Panc1 (cell line): ENCODE results near the gene NOL4L.

Experiments
- POLR2AphosphoS5 ChIP-seq: IDR thresholded peaks from 2 replicates; pipeline ENCODE4 v1.6.1; 2012; ENCODE audit warnings: mild to moderate bottlenecking, low read depth, low read length, moderate library complexity
- SIN3A ChIP-seq: IDR thresholded peaks from 2 replicates; pipeline ENCODE4 v1.6.1; 2012; ENCODE audit warnings: low read depth, mild to moderate bottlenecking, low read length, moderate library complexity, borderline replicate concordance; ENCODE audit not compliant: insufficient read depth
- TCF7L2 ChIP-seq: IDR thresholded peaks from 2 replicates; pipeline ENCODE4 v1.6.1; 2011; ENCODE audit warnings: mild to moderate bottlenecking, low read depth, low read length, inconsistent platforms
- TF ChIP-seq, protein P1 (sequence below): fragments of 450-650 bp; IDR thresholded peaks from 2 replicates; pipeline ENCODE4 v1.5.1; 2017; ENCODE audit warnings: mild to moderate bottlenecking
- TF ChIP-seq, protein P2 (sequence below), 2 experiments: IDR thresholded peaks; 2 replicates each; pipeline ENCODE4 v1.6.1; 2011 to 2012; ENCODE audit warnings: low read depth in 2 of 2, control low read depth in 1 of 2, low read length in 1 of 2, mild to moderate bottlenecking in 1 of 2, moderate library complexity in 1 of 2; ENCODE audit not compliant: insufficient read depth in 1 of 2

DNA sequence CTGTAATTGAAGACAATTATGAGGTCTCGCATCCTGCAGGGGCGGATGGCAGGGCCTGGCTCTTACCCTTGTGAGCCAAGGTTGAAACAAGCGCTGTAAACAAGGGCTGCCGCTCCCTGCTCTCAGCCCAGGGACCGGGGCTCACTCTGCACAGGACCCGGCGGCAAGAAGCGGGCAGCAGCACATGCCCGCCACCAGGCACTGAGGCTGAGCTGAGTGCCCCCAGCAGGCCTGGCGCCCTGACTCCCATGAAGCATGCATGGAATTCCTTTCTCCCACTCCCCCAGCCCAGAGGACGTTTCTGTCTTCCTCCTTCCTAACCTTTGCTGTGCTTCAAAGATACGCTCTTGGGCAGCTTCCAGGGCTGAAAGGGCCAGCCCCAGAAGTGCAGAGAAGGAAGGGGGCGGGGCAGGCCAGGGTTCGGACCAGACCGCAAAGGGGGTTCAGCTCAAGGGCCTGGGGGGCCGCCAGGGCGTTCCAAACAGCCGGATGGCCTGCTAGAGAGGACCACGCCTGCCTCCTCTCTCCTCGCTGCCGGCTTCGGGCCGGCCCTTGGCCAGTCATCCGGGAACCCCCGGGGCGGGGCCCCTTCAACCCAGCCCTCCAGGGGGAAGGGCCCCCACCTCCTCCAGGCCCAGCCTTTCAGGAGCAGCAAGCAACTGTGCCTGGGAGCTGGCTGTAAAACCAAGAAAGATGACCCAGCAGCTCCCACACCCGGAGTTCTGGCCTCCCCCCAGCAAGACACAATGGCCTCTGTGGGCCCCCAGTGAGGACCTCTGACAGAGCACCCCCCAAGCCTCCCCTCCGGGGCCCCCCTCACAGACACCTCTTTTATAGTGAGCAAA lies 109.9 kb downstream of the NOL4L start:
- TF ChIP-seq, protein P1, sequence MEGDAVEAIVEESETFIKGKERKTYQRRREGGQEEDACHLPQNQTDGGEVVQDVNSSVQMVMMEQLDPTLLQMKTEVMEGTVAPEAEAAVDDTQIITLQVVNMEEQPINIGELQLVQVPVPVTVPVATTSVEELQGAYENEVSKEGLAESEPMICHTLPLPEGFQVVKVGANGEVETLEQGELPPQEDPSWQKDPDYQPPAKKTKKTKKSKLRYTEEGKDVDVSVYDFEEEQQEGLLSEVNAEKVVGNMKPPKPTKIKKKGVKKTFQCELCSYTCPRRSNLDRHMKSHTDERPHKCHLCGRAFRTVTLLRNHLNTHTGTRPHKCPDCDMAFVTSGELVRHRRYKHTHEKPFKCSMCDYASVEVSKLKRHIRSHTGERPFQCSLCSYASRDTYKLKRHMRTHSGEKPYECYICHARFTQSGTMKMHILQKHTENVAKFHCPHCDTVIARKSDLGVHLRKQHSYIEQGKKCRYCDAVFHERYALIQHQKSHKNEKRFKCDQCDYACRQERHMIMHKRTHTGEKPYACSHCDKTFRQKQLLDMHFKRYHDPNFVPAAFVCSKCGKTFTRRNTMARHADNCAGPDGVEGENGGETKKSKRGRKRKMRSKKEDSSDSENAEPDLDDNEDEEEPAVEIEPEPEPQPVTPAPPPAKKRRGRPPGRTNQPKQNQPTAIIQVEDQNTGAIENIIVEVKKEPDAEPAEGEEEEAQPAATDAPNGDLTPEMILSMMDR, result no peak
- TF ChIP-seq POLR2AphosphoS5 (no peak), TCF7L2 (no peak), SIN3A (no peak)
- TF ChIP-seq, protein P2, sequence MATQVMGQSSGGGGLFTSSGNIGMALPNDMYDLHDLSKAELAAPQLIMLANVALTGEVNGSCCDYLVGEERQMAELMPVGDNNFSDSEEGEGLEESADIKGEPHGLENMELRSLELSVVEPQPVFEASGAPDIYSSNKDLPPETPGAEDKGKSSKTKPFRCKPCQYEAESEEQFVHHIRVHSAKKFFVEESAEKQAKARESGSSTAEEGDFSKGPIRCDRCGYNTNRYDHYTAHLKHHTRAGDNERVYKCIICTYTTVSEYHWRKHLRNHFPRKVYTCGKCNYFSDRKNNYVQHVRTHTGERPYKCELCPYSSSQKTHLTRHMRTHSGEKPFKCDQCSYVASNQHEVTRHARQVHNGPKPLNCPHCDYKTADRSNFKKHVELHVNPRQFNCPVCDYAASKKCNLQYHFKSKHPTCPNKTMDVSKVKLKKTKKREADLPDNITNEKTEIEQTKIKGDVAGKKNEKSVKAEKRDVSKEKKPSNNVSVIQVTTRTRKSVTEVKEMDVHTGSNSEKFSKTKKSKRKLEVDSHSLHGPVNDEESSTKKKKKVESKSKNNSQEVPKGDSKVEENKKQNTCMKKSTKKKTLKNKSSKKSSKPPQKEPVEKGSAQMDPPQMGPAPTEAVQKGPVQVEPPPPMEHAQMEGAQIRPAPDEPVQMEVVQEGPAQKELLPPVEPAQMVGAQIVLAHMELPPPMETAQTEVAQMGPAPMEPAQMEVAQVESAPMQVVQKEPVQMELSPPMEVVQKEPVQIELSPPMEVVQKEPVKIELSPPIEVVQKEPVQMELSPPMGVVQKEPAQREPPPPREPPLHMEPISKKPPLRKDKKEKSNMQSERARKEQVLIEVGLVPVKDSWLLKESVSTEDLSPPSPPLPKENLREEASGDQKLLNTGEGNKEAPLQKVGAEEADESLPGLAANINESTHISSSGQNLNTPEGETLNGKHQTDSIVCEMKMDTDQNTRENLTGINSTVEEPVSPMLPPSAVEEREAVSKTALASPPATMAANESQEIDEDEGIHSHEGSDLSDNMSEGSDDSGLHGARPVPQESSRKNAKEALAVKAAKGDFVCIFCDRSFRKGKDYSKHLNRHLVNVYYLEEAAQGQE (IDR thresholded peaks at IDR 0.05; ENCODE audit: insufficient read depth in 1 of 2, low read depth in 2 of 2, low read length in 1 of 2), result no peak
